PFSK-1 (cell line): ENCODE measurements around the gene HEYL.

Experiments used
- FOXP2 ChIP-seq: optimal IDR thresholded peaks from 2 replicates; pipeline ENCODE3; 2011; ENCODE audit warnings: borderline replicate concordance, control low read depth, inconsistent platforms; ENCODE audit not compliant: insufficient read depth; ENCODE audit errors: extremely low read length, extremely low read depth
- POLR2AphosphoS5 ChIP-seq: IDR thresholded peaks from 2 replicates; pipeline ENCODE4 v1.6.1; 2012; ENCODE audit warnings: low read depth, mild to moderate bottlenecking, control low read depth, low read length, moderate library complexity
- SIN3A ChIP-seq: IDR thresholded peaks from 2 replicates; pipeline ENCODE4 v1.6.1; 2012; ENCODE audit warnings: mild to moderate bottlenecking, low read length, moderate library complexity, borderline replicate concordance; ENCODE audit not compliant: insufficient read depth
- TAF1 ChIP-seq: IDR thresholded peaks from 2 replicates; pipeline ENCODE4 v1.6.1; 2012; ENCODE audit warnings: low read length, control low read depth, borderline replicate concordance; ENCODE audit not compliant: insufficient read depth
- TF ChIP-seq, protein P1 (sequence below), 2 experiments: IDR thresholded peaks; 2 replicates each; pipeline versions ENCODE4 v1.6.1 to v1.8.0; 2011 to 2012; ENCODE audit warnings: low read depth in 2 of 2, low read length in 2 of 2, control low read depth in 1 of 2, inconsistent platforms in 1 of 2, mild to moderate bottlenecking in 1 of 2, moderate library complexity in 1 of 2; ENCODE audit not compliant: insufficient read depth in 1 of 2

The HEYL gene

DNA sequence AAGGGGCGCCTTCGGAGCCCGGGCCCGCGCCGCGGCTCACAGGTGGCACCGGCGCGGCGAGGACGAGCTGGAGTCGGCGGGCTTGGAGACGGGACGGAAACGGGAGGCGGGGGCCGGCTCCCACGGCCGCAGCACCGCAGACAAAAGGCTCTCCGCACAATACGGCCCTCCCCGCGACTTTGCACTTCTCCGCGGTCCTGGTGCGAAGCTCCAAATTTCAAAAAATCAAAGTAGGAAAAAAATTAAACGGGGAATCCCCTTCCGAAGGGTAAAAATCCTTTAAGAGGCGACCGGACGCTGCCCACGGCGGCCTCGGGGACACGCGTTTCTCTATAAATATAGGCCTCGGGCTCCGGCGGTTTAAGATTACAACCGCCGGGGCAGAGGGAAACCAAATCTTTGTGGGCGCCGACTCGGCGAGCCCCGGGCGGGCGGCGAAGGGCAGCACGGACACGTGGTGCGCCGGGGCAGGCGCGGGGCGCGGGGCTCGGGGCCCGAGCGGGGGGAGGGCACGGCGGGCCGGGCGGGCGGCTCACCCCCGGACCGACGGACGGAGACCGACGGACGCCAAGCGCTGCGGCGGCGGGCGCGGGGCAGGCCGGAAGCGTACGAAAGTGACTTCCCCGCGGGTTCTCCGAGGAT is 63.3 kb downstream of the HEYL start:
- TF ChIP-seq TAF1, result no peak
- no peak for TF ChIP-seq POLR2AphosphoS5
- TF ChIP-seq SIN3A, result no peak
- TF ChIP-seq, protein P1, sequence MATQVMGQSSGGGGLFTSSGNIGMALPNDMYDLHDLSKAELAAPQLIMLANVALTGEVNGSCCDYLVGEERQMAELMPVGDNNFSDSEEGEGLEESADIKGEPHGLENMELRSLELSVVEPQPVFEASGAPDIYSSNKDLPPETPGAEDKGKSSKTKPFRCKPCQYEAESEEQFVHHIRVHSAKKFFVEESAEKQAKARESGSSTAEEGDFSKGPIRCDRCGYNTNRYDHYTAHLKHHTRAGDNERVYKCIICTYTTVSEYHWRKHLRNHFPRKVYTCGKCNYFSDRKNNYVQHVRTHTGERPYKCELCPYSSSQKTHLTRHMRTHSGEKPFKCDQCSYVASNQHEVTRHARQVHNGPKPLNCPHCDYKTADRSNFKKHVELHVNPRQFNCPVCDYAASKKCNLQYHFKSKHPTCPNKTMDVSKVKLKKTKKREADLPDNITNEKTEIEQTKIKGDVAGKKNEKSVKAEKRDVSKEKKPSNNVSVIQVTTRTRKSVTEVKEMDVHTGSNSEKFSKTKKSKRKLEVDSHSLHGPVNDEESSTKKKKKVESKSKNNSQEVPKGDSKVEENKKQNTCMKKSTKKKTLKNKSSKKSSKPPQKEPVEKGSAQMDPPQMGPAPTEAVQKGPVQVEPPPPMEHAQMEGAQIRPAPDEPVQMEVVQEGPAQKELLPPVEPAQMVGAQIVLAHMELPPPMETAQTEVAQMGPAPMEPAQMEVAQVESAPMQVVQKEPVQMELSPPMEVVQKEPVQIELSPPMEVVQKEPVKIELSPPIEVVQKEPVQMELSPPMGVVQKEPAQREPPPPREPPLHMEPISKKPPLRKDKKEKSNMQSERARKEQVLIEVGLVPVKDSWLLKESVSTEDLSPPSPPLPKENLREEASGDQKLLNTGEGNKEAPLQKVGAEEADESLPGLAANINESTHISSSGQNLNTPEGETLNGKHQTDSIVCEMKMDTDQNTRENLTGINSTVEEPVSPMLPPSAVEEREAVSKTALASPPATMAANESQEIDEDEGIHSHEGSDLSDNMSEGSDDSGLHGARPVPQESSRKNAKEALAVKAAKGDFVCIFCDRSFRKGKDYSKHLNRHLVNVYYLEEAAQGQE (IDR thresholded peaks at IDR 0.05; ENCODE audit: insufficient read depth in 1 of 2, low read depth in 2 of 2, low read length in 2 of 2), result no peak
- no peak for TF ChIP-seq FOXP2

DNA sequence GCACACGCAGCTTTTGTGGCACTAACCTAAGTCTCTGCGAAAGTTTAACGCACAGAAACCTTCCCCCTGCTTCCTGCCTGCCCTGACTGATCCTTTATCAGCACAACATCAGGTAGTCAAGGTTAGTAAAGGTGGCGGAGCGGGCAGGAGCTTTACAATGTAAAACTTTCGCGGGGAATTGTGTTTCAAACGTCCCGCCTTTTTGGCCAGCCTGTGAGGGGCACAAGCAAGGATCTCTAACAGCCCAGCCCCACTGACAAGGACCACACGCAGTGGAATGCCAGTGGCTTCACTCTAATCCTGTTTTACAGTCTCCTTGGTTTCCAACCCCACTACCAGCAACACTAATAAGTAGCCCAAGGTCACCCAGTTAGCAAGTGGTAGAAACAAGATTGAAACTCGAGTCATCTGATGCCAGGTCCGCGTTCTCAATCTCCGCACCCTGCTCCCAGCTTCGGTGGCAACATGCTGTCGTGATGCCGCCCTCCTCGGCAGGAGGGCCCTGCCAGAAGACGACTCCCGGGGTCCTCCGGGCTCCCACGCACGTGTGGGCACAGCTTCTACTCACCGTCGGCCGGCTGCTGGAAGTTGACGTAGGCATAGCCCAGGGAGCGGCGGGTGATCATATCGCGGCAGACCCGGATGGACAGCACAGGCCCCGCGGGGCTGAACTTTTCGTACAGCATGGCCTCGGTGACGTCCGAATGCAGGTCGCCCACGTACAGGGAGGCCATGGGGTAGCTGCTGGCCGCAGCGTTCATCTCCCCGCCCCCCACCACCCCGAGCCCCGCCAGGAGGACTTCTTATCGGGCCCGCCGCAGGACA is 64.0 kb downstream of the HEYL start:
- TF ChIP-seq FOXP2, result no peak
- TF ChIP-seq SIN3A, result peak; percentile 74; the same call in 1 of the 2 replicates
- peak; percentile 8; the same call in 1 of the 2 replicates for TF ChIP-seq POLR2AphosphoS5
- TF ChIP-seq TAF1, result no peak
- TF ChIP-seq, protein P1 (IDR thresholded peaks at IDR 0.05; ENCODE audit: insufficient read depth in 1 of 2, low read depth in 2 of 2, low read length in 2 of 2), result no peak

DNA sequence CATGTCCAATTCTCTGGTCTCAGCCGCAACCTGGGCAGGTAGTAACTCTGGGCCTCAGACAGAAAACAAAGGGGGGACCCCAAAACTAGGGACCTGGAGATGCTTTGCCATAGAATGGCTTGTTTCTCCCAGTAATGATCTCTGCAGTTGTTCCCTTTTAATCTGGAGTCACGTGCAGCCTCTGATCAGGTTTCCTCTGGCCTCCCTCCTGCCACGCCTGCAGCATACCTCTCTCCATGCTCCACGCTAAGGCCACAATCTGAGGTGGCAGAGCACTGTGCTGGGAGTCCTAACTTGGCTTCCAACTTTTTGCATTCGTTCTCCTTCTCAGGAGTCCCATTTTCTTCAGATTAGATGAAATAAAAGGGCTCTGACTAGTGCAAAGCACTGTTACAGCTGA is 64.8 kb downstream of the HEYL start:
- no peak for TF ChIP-seq TAF1
- peak; percentile 31; the same call in 1 of the 2 replicates for TF ChIP-seq SIN3A
